ENCODE measurements around the gene CDC34.

GRCh38 chr19:547836-548720 lies 16.5 kb downstream of the CDC34 start:
- no peak for TF ChIP-seq CTCF (conservative IDR thresholded peaks at IDR 0.05)
- no peak for TF ChIP-seq ZFX (IDR thresholded peaks at IDR 0.05)
